ENCODE measurements around the gene CD34.
"Not testable (repeated sequence)": the region's sequence is repeated elsewhere in the genome, so short reads cannot be mapped to it uniquely, and the experiment has no call there.

Gene CD34

DNA sequence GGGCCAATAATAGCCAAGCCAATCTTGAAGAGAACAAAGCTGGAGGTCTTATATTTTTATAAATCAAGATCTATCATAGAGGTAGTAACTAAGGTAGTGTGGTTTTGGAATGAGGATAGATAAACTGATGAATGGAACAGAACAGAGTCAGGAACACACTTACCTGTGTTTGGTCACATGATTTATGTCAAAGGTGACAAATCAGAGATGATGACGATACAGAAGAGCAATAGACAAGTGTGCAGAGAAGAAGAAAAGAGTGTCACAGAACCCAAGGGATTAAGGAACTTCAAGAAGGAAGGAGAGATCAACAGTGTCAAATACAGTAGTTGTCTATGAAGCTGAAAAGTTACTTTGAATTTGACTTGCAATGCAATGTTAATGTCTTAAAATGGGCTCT lies 16.1 kb upstream of the CD34 start:
- DNase-seq (ENCODE audit: low spot score), result no peak

- not testable (repeated sequence) for DNase-seq (ENCODE audit: low spot score)
Observed at GRCh38 chr1:207925969-207926368, 15.0 kb upstream of the CD34 start.

DNA sequence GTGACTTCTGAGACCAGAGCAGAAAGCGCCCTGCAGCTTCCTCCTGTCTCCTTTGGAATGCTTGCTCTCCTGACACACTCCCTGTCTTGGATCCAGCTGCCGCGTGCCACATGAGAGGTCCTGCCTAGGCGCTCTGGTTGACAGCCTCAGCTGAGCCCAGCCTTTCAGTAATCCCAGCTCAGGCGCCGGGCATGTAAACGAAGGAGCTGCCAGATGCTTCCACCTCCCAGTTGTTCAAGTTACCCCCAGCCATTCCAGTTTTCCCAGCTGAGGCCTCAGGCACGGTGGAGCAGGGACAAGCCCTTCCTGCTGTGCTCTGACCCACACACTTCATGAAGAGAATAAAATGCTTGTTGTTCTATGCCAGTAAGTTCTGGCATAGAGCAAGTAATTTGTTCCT lies 14.3 kb upstream of the CD34 start:
- DNase-seq (ENCODE audit: low spot score), result peak; percentile 74

DNA sequence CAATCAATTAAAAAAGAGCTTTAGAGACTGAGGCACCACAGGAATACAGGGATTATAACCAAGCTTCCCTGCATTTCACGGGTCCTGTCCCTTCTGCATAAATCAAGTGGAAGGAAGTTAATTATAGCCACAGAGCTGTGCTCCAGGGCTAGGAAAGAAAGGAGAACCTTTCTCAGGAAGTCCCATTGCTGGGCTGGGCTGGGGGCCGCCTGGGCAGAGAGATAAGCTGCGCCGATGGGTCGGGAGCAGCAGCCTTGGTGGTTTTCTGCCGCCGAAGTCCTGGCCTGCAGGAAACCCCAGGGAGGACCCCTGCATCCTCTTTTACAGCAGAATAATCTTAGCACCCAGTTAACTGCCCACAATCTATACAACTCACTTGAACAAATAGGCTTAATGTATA lies 12.6 kb upstream of the CD34 start:
- no peak for DNase-seq (ENCODE audit: low spot score)

GRCh38 chr1:207923121-207923520 lies 12.2 kb upstream of the CD34 start:
- DNase-seq (ENCODE audit: low spot score), result no peak

DNA sequence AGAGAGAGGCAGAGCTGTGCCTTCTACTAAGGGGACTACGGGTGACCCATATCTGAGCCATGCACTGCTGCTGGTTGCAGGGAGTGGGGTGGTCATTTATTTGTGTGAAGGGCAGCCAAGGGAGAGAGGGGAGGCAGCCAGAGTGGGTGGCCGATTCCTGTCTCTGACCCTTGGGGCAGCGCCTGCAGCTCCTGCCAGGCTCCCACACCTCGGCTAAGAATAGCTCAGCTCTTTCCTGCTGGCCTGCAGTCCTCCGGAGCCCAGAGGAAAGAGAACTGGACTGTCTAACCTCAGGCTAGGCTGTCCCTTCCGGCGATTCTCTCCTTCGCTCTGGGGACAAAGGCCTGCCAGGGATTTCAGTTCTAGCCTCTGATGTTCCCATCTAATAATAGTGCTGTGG lies 11.6 kb upstream of the CD34 start:
- DNase-seq (ENCODE audit: low spot score), result no peak

GRCh38 chr1:207921321-207921720 lies 10.4 kb upstream of the CD34 start:
- no peak for DNase-seq (ENCODE audit: low spot score)

- DNase-seq (ENCODE audit: low spot score), result no peak
Observed at GRCh38 chr1:207920444-207921021, 9.6 kb upstream of the CD34 start.

- no peak for DNase-seq (ENCODE audit: low spot score)
Observed at GRCh38 chr1:207919523-207920170, 8.7 kb upstream of the CD34 start.

- no peak for DNase-seq (ENCODE audit: low spot score)
Observed at GRCh38 chr1:207918581-207918980, 7.7 kb upstream of the CD34 start.

DNA sequence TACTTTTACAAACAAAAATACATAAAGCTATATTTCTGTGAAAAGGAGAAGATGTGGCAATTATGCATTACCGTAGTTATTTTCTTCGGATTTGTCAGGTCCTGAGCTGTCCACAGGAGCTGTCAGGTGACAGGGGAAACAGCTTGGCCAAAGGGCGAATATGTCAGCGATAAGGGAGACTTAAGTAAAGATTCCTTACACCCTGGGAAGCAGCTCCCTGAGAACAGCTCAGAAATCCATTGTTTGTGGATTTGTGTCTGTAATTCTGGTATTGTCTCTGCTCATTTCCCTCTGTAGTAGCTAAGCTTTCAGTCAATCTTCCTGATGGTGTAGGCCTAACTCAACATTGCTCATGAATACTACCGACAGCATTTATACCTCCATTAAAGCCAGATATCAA lies 7.1 kb upstream of the CD34 start:
- DNase-seq (ENCODE audit: low spot score), result no peak

DNA sequence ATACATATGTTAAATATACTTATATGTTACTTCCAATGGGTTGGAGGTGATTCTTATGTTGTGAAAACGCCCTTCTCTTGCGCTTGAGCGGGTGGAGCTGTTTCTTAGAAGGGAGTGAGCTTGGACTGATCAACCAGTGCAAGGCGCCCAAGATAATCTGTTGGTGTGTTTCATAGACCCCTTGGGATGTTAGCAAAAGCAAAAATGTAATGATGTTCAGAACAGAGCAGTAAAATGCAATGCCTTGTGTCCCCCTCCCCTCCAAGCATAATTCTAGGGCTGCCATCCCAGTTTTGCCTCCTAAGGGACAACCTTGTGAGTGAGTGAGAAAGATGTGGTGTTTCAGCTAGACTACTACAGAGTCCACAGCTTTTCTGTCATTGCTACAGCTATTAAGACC lies 6.2 kb upstream of the CD34 start:
- no peak for DNase-seq (ENCODE audit: low spot score)

GRCh38 chr1:207913951-207914350 lies 3.0 kb upstream of the CD34 start:
- DNase-seq (ENCODE audit: low spot score), result no peak

- no peak for DNase-seq (ENCODE audit: low spot score)
Observed at GRCh38 chr1:207911856-207912760, 1.2 kb upstream of the CD34 start.

DNA sequence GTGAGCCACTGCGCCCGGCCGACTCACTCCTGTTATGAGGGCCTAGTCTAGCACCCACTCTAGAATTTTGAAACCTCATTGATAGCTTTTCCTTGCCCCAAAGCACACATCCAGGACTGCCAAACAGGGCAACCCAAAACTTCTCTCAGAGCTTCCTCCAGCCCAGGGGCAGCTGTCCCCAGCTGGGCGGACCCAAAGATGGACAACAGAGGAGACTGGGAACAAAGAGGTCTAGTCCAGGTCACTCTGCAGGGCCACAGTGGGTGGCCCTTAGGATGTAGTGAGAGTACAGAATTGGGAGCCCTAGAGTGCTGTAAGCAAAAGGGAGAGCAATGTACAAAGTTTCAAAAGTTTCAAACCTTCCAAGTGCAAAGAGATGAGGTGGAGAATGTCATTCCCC lies 1.2 kb downstream of the CD34 start:
- no peak for DNase-seq (ENCODE audit: low spot score)

- DNase-seq (ENCODE audit: low spot score), result no peak
Observed at GRCh38 chr1:207908107-207908734, 2.7 kb downstream of the CD34 start.

DNA sequence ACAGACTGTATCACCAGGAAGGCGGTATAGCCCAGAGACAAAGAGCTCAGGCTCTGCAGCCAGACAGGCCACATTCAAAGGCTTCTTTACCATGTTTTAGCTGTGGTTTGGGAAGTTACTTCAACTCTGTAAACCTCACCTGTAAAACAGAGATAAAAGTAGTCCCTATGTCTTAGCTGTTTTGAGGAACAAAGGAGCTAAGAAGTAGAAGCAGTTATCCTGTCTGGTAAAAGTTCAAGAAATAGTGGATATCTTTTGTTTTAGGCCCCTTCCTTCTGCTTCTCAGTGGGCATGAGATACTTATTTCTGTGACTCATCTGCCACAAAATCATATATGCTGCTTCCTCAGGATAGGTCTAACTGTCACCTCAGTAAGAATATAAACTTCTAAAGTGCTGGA lies 6.5 kb downstream of the CD34 start:
- no peak for DNase-seq (ENCODE audit: low spot score)

DNA sequence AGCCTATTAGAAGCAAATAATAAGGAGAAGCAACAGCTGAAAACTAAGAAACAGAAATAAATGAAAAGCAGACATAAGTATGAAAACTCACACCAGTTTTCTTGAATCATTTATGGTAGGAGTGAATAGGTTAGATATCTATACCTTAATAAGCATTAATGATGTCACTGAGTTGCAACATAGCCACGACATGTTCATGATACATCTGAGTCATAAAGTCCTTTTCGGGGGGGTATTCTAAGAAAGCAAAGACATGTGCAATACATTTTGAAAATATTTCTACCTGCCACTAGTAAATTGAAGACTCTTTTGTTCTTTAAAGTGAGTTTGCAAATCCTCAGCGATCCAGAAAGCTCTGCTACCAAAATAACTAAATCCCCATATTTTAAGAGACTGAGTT lies 7.2 kb downstream of the CD34 start:
- DNase-seq (ENCODE audit: low spot score), result no peak

DNA sequence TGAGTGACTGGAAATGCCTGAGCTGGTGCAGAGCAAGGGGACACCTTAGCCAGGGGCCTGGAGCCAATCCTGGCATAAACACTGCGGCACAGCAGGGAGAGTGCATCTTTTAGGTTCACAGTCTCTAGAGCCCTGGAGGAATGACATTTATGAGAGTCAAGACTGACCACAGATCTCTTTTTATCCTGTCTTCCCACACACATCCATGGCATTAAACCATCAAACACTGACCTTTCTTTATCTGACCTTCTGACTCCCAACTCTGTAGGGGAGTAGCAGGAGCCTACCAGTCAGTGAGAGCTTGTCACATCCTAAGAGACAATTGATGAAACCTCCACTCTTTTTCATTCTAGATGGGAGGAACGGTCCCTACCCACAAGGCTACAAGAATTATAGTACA lies 7.9 kb downstream of the CD34 start:
- no peak for DNase-seq (ENCODE audit: low spot score)

DNA sequence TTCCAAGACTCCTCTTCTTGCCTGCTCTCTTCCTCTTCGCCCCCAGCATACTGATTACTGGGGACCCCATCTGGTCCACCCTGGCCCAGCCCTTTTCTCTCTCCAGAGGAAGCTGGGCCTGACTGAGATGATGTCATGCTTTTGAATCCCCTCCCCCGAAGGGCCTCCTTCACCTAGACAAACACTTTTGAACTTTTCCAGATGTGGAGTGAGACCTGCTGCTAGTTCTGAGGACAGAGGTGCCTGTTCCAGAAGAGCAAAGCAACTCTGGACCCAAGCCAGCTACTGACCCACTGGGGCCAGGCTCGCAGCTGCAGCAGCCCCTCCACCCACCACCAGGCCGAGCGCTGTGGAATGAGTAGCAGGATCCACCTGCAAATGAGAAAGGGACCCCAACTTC lies 8.4 kb downstream of the CD34 start:
- DNase-seq (ENCODE audit: low spot score), result peak; percentile 31

DNA sequence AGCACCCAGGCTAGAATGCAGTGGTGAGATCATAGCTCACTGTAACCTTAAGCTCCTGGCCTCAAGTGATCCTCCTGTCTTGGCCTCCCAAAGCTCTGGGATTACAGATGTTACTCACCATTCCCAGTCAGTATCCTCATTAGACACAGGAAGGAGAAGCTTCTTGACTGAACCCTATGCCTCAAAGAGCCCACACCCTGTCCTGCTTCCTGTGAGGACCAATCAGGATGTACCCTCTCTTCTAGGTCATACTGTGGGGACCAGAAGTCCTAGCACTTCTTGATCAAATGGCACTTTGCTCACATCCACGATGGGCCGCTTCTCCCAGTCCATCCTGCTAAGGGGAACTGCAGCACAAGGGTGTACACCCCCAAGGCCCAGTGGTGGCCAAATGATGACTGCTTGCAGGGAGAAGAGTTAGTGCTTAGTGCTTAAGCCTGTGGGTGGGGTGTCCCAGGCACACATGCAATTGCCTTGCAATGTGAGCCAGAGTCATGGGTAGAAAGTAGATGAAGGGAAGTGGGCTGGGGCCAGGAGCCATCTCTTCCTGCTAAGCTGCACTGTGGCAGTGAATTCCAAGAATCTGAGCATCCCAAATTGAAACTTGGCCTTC lies 9.8 kb downstream of the CD34 start:
- no peak for DNase-seq (ENCODE audit: low spot score)

DNA sequence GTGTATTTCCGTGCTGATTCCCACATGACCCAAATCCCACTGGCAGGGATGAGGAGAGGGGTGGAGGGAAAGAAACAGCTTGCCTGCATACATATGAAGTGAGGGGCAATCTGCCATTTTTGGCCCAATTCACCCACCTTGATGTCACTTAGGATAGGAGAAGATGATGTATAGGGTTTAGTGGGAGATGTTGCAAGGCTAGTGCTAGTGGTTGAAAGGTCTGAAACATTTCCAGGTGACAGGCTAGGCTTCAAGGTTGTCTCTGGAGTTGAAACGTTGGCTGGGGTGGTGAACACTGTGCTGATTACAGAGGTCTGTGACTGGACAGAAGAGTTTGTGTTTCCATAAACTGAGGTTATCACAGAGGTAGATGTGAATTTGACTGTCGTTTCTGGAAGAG lies 12.1 kb downstream of the CD34 start:
- peak; percentile 4 for DNase-seq (ENCODE audit: low spot score)

All from ecto neural progenitor cell (in vitro differentiated cells).